ENCODE data around the gene CCL24.
A peak's percentile ranks its signal among the peaks of the same experiment; 100 is the strongest.
"Not testable (repeated sequence)": the region's sequence is repeated elsewhere in the genome, so short reads cannot be mapped to it uniquely, and the experiment has no call there.

Gene CCL24

DNA sequence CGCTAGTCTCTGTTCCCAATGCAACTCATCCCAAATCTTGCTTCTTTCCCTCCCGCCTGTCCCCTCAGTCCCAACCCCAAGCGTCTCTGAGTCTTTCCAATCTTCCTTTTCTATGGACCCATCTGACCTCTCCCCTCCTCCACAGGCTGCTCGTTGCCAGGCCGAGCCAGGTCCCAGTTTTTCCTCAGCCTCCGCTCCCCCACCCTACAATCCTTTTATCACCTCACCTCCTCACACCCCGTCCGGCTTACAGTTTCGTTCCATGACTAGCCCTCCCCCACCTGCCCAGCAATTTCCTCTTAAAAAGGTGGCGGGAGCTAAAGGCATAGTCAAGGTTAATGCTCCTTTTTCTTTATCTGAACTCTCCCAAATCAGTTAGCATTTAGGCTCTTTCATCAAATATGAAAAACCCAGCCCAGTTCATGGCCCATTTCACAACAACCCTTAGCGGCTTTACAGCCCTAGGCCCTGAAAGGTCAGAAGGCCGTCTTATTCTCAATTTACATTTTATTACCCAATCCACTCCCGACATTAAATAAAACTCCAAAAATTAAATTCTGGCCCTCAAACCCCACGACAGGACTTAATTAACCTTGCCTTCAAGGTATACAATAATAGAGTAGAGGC, 32.8 kb downstream of the CCL24 start:
- DNase-seq (ENCODE audit: low spot score): not testable (repeated sequence)

DNA sequence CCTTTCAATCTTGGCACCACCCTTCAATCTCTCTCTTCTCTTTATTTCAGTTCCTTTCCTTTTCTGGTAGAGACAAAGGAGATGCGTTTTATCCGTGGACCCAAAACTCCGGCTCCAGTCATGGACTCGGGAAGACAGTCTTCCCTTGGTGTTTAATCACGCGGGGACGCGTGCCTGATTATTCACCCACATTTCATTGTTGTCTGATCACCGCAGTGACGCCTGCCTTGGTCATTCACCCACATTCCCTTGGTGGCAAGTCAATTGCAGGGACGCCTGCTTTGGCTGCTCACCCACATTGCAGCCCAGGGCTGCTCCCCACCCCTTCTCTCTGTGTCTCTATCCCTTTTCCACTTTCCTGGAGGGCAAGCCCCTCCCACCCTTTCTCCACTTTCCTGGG, 34.1 kb downstream of the CCL24 start:
- DNase-seq (ENCODE audit: low spot score): not testable (repeated sequence)

DNA sequence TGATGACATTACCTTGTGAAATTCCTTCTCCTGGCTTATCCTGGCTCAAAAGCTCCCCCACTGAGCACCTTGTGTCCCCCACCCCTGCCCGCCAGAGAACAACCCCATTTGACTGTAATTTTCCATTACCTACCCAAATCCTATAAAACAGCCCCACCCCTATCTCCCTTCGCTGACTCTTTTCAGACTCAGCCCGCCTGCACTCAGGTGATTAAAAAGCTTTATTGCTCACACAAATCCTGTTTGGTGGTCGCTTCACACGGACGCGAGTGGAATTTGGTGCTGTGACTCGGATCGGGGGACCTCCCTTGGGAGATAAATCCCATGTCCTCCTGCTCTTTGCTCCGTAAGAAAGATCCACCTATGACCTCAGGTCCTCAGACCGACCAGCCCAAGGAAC, 34.6 kb downstream of the CCL24 start:
- not testable (repeated sequence) for DNase-seq (ENCODE audit: low spot score)

DNA sequence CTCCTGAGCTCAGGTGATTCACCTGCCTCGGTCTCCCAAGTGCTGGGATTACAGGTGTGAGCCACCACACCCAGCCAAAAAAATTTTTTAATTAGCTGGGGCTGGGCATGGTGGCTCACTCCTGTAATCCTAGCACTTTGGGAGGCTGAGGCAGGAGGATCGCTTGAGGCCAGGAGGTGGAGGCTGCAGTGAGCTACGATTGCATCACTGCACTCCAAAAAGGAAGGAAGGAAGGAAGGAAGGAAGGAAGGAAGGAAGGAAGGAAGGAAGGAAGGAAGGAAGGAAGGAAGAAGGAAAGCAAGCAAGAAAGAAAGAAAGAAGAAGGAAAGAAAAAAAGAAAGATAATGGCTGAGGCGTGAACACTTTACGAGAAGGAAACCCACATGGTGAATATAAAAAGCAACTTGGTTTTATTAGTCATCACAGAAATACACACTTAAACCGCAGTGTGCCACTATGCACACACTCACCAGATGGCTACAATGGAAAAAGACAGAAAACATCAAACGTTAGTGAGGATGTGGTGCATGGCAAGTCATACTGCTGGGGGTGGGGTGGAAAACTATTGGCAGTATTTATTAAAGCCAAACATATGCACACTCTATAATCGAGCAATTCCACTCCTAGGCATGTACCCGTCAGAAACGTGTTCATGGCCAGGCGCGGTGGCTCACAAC, 37.2 kb downstream of the CCL24 start:
- DNase-seq (ENCODE audit: low spot score): peak; percentile 86

DNA sequence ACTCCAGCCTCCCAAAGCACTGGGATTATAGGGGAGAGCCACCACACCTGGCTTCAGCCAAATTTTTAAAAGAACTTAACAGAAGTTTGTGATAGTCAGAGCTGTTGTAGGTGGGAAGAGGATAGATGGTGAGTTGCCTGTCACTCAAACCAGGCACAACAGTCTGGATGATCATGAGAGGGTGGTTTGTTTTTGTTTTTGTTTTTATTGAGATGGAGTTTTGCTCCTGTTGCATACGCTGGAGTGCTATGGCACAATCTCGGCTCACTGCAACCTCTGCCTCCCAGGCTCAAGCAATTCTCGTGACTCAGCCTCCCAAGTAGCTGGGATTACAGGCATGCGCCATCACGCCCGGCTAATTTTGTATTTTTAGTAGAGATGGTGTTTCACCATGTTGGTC, 39.6 kb downstream of the CCL24 start:
- DNase-seq (ENCODE audit: low spot score): not testable (repeated sequence)

DNA sequence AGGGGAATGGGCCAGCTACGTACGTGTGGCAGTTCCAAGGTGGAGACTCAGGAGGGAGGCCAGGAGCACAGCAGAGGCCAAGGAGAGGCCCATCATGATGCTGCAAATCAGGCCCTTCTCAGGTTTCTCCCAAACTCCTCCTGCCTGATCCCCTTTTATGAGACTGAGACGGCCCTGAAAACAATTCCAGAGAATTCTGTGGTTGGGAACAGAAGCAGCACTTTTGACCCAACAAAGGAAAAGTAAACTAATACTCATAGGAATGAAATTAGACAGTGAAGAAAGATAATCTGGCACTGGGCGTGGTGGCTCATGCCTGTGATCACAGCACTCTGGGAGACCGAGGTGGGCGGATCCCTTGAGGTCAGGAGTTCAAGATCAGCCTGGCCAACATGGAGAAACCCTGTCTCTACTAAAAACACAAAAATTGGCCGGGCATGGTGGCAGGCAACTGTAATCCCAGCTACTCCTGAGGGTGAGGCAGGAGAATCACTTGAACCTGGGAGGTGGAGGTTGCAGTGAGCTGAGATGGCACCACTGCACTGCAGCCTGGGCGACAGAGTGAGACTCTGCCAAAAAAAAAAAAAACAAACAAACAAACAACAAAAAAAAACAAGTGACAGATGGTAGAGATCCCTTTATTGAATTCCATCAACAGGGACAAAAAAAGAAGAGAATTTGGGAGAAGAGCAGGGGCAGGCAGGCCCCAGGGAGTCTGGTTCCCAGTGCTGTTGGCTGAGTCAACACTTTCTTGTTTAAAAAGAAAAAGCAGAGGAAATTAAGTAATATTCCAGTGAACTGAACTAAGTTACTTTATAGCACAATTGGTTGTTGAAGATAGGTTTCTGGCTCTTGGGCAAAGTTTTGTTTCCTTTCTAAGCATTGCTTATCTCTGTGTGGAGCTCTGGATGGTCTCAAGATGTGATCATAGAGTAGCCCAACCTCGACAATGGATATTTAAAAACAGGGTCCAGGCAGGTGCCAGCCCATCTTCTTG, 41.2 kb downstream of the CCL24 start, which contains the start of gene CCL26:
Gene CCL26, minus strand, starts transcription at position 131 of the 997 bp plus-strand sequence. Its CDS starts 35 bp downstream, at position 96.
- DNase-seq (ENCODE audit: low spot score): no peak

DNA sequence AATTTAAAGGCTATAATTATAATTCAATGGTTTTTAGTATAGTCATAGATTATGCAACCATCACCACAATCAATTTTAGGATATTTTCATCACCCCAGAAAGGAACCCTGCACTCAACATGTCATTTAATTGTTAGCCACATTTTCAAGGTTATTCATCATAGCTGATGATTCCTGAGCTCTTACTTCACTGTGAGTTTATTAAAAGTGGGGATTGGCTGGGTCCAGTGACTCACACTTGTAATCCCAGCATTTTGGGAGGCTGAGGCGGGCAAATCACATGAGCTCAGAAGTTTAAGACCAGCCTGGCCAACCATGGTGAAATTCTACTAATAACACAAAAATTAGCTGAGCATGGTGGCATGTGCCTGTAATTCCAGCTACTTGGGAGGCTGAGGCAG, 42.4 kb downstream of the CCL24 start:
- DNase-seq (ENCODE audit: low spot score): no peak

DNA sequence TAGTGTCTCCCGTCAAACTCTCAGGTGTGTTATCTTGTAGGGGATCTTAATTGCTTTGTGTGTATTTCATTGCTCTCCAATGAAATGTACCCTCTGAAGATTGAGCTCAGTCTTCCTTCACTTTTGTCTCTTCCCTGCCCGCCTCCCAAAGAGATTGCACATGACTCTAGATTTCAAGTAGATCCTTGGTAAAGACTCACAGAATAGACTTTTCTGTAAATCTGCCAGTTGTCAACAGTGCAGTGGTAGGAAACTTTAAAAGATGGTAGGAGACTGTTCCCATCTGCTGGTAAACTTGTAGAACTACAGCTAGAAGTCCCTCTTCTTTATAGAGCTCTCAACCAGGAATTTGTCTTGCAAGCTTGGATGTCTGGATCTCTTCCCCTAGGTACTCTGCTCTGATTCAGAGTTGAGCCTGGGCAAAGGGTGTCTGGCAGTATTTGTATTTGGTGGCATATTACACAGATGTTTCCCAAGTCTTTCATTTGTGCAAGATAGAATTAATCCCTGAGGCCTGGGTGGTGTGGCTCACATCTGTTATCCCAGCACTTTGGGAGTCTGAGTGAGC, 51.2 kb downstream of the CCL24 start:
- DNase-seq (ENCODE audit: low spot score): peak; percentile 40

DNA sequence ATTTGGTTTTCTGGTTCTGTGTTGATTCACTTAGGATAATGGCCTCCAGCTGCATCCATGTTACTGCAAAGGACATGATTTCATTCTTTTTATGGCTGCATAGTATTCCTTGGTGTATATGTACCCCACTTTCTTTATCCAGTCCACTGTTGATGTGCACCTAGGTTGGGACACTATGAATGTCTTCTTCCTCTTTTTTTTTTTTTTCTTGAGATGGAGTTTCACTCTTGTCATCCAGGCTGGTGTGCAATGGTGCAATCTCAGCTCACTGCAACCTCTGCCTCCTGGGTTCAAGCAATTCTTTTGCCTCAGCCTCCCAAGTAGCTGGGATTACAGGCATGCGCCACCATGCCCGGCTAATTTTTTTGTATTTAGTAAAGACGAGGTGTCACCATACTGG, 51.8 kb downstream of the CCL24 start:
- DNase-seq (ENCODE audit: low spot score): not testable (repeated sequence)
